Type B pancreatic cell (in vitro differentiated cells): Measurements from ENCODE around the gene STUM. TPM values are rescaled to one million over a fixed set of nuclear protein-coding genes. Genes with fewer than 3 reads are reported as not detected.

Source experiments
- DNase-seq: peaks from one replicate; pipeline ENCODE4 v3.0.0; 2021; ENCODE audit warnings: mixed read lengths; ENCODE audit not compliant: unreplicated experiment; ENCODE audit errors: extremely low spot score
- H3K27ac Mint-ChIP-seq: 2 replicates; pipeline ENCODE4 v1.8.0; 2021; ENCODE audit warnings: mild to moderate bottlenecking, mixed read lengths
- H3K27me3 Mint-ChIP-seq: 2 replicates; pipeline ENCODE4 v1.8.0; 2021; ENCODE audit warnings: mixed read lengths
- H3K36me3 Mint-ChIP-seq: 2 replicates; pipeline ENCODE4 v1.8.0; 2021; ENCODE audit warnings: mixed read lengths
- H3K4me1 Mint-ChIP-seq: one replicate; pipeline ENCODE4 v1.8.0; 2021; ENCODE audit warnings: mixed read lengths; ENCODE audit not compliant: unreplicated experiment
- H3K4me3 Mint-ChIP-seq: 2 replicates; pipeline ENCODE4 v1.8.0; 2021; ENCODE audit warnings: mild to moderate bottlenecking, mixed read lengths
- H3K9me3 Mint-ChIP-seq: 2 replicates; pipeline ENCODE4 v1.8.0; 2021; ENCODE audit warnings: mixed read lengths
- CTCF ChIP-seq: fragments of 200-600 bp; sonication (generic); conservative IDR thresholded peaks from 2 replicates; pipeline ENCODE4 v1.5.0; 2021; ENCODE audit warnings: antibody characterized with exemption, mild to moderate bottlenecking
- total RNA-seq: library from RNA; stranded (reverse); gene quantifications from 2 replicates; pipeline ENCODE4 v1.2.1, GENCODE V29; 2021; ENCODE audit warnings: low replicate concordance

The STUM gene
- total RNA-seq, 1 donor from 2014 or later, result 2.8 TPM

GRCh38 chr1:226600254-226600653, 51.7 kb downstream of the STUM start:
- Mint-ChIP-seq H3K36me3 (no peaks in the 10 kb centered on the region), H3K9me3 (peaks cover 6% of the 10 kb centered on the region), H3K4me3 (no peak overlapping the region), H3K27ac (no peak overlapping the region), H3K27me3 (peaks cover 9% of the 10 kb centered on the region), H3K4me1 (peaks cover 37% of the 10 kb centered on the region)
- TF ChIP-seq CTCF, result no peak
- no peak for DNase-seq

- no peak for TF ChIP-seq CTCF
- Mint-ChIP-seq H3K27me3 (peaks cover 6% of the 10 kb centered on the region), H3K4me1 (peaks cover 37% of the 10 kb centered on the region), H3K4me3 (no peak overlapping the region), H3K9me3 (no peaks in the 10 kb centered on the region), H3K36me3 (no peaks in the 10 kb centered on the region), H3K27ac (no peak overlapping the region)
- DNase-seq, result no peak
These were observed 52.9 kb downstream of the STUM start for GRCh38 chr1:226601456-226601855.

GRCh38 chr1:226602186-226603021, 53.8 kb downstream of the STUM start:
- no peak for DNase-seq
- Mint-ChIP-seq H3K27me3 (peaks cover 6% of the 10 kb centered on the region), H3K27ac (no peak overlapping the region), H3K9me3 (no peaks in the 10 kb centered on the region), H3K4me1 (peaks cover 37% of the 10 kb centered on the region), H3K36me3 (no peaks in the 10 kb centered on the region), H3K4me3 (no peak overlapping the region)
- no peak for TF ChIP-seq CTCF

GRCh38 chr1:226603022-226603857, 54.7 kb downstream of the STUM start:
- DNase-seq, result no peak
- no peaks in the 10 kb centered on the region for H3K9me3 Mint-ChIP-seq
- no peaks in the 10 kb centered on the region for H3K36me3 Mint-ChIP-seq
- peaks cover 6% of the 10 kb centered on the region for H3K27me3 Mint-ChIP-seq
- no peak overlapping the region for H3K4me3 Mint-ChIP-seq
- H3K27ac Mint-ChIP-seq, result no peak overlapping the region
- TF ChIP-seq CTCF, result no peak
- H3K4me1 Mint-ChIP-seq, result peaks cover 37% of the 10 kb centered on the region

GRCh38 chr1:226603858-226604559, 55.4 kb downstream of the STUM start:
- Mint-ChIP-seq H3K27me3 (peaks cover 4% of the 10 kb centered on the region), H3K9me3 (no peaks in the 10 kb centered on the region), H3K36me3 (no peaks in the 10 kb centered on the region), H3K4me1 (peaks cover 31% of the 10 kb centered on the region), H3K4me3 (no peak overlapping the region), H3K27ac (no peak overlapping the region)
- DNase-seq, result no peak
- TF ChIP-seq CTCF, result no peak
